ENCODE results near the gene MRPS27.

MRPS27 gene

DNA sequence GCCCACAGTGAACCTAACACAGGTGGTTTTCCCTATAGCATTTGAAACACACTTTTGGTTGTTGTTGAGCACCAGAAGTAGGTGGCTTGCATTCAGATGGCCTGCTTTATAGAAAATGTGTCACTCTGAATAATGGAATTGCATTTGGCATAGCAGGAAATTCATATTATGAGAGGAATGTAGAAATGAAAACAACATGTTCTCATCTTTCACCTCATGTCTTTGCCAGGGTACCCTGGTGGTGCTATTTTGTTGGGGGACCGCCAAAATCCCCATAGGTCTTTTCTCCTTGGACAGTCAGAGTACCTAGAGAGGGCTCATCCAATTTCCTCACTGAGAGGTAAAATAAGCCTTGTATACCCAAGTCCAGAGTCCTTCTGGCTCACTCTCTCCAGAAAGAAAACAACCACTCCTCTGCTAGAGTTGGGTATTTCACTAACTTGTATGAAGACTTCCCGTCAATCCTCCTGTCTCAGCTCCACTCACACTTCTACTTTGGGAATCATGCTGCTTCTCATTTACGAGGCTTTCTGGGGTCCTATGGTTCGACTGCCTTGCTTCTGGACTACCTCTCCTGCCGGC is 67.4 kb downstream of the MRPS27 start:
- no peak for DNase-seq

DNA sequence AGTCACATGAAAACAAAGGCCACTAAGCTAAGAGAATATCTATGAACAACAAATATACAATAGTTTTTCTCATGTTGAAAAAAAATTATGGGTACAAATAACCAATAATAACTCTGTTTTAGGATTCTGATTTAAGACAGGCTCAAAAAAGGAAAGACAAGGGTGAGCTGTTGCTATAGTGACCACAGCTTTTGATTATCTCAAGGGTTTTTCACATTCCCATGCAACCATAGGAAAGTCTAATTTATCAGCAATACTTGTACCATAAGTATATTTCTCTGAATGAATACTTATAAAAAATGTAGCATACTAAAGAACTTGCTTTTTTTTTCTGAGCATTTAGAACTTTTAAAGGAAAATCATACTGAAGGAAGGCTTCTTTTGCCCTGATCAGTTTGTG is 68.0 kb downstream of the MRPS27 start:
- no peak for DNase-seq

DNA sequence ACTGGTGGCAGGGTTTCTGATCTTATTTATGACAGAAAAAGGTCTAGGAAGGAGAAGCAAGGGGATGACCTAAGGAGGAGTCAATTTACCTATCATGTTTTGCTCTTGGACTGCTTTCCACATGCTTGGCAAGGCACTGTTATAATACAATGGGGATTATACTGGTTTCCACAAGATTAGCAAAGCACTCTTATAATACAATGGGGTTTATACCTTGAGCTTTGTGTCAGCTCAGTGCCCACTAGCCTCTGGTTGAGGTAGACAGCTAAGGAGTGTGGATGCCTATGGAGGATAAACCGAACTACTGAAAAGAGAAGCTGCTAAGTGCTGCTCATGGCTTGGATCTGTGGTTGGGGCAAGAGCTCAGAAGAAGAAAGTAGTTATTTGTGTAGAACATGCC is 68.7 kb downstream of the MRPS27 start:
- DNase-seq, result no peak

DNA sequence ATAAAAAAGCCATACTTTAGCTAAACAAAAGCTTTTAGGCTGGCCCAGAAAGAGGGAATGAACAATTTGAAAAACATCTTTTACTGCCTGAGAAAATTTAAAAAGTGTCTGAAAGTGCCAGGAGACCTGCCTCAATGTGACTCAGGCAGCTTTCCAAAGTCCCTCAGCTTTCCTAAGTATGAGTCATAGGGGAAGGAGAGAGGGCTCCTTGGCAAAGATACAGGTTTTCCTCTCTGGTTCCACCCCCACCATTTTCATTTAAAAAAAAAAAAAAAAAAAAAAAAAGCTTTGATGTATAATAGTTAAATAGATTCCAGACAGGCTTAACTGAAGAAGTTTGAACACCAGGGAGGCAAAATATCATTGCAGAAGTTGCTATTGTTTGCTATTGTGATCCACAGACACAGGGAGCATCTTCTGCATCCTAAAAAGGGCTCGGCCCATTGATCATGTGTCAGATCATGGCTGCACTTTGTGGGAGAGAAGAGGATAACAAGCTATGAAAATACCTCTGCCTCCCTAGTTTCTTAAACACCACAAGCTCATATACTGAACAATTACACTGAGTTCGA is 71.5 kb downstream of the MRPS27 start:
- no peak for DNase-seq

DNA sequence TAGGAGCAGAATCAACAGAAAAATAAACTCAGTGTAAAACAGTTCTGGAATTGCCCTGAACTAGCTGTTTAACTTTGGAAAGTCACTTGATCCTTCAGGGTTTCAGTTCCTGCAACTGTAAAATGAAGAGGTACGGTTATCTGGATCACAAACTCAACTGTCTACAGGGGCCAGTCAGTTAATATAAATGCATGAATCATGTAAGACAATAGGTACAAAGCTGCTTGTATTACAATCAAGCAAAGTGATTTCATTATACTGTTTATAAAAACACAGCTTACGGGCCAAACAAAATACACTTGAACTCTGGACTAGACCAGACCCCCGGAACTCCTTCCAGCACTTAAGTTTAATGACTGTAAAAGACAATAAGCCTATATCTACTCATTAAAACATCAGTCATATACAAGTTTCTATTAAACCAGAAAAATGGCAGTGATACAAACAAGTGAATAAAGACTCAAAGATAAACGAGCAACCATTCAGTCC is 73.0 kb downstream of the MRPS27 start:
- DNase-seq, result no peak

DNA sequence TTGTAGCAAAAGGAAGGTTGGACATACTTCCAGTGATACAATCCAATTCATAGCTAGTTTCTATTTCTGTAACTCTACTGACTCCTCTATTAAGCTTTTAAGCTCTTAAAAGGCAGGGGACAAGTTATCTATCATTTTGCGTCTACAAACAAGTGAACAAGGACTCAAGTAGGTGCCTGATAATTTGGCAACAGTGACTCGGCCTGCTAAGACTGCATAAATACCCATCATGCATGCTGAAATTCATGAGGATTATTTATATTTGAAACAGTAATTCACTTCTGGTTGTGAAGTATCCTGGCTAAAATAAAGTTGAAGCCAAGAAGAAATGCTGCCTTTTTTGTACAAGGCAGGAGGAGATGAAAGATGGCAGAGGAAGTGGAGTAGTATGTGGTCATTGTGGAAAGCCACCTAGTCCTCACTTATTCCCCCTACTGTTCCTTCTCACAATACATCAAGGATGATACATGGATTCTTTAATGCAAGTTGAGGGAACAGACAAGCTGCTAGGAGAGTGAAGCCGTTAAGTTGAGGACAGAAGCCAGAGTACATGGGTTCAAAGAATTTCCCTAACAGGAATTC is 74.0 kb downstream of the MRPS27 start:
- no peak for DNase-seq

DNA sequence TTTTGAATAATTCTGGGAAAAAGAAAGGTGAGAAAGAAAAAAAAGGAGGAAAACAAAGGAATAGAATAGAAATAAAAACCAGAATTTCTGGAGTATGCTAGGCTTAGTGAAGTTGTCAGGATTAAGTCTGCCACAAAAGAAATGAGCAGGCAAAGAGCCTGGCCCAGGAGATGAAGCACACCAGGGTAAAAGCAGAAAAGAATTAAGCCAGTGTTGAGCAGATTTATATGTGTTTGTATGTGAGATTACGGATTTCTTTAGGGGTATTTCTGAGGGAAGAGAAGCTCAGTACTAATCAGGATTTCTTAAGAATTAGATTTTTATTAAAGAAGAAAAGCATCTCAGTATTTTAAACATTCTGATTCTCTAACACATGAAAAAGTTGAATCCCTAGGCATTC is 74.5 kb downstream of the MRPS27 start:
- no peak for DNase-seq

DNA sequence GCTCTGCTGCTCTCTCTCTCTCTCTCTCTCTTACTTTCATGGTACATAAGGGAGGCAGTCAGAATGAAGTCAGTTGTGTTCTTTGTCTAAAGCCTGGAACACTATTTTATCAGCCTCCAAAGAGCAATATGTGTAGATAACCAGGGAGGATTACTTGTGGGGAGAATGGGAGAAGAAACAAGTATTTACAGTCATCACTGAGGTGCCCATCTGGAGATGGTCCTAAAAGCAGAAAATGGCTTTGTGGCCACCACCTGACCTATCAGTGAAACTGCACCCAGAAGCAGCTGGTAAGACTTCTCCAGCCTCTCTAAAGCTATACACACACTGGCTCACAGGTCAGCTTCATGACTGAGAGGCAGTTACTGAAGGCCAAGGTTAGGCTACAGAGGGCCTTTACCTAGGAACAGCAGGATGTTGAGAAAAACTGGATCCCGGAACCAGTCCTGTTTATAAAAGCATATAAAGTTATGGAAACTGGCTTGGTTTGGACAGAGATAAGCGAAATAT is 75.1 kb downstream of the MRPS27 start:
- DNase-seq, result no peak

DNA sequence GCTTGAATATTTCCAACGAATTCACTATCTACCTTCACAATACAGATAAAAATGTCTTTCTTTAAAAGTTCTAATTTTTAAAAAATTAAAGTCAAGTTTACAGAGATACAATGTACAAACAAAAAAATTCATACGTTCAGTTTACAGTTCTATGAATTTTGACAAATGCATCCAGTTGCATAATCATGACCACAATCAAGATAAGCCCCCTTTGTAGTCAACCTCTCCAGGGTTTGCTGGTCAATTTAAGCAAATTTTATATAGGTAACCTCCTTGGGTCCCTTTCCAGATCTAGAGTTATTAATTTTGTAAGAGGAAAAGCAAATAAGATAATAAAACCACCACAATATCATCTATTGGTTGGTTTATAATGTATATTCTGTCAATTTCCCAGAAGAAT is 76.3 kb downstream of the MRPS27 start:
- DNase-seq, result no peak

DNA sequence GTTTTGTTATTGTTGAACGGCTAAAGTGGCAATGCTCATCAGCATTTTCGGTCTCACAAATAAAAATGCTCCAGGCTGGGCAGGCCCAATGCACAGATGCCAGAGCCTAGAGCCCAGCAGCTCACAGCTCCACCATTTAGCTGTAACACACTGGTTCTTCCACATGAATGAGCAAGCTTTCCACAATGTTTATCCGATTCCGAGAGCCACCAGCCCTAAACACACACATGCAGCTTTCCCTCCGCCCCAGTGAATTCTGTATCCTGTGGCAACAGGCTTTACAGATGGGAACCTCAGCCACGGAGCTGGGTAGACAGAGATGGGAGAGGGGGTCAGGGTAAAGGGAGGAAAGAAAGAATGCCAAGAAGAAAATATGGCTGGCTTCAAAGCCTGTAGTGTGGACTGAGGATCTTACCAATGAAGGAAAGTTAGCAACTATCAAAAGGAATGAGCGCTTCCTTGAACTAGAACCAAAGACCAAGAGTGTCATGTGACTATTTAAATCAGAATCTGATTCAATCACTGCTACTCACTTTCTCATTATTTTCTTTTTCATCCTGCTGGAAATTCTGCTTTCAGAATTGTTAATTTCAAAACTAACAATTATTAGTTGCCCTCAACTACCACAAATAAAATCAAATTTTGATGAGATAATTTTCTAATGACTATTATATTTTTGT is 77.1 kb downstream of the MRPS27 start:
- DNase-seq, result no peak

DNA sequence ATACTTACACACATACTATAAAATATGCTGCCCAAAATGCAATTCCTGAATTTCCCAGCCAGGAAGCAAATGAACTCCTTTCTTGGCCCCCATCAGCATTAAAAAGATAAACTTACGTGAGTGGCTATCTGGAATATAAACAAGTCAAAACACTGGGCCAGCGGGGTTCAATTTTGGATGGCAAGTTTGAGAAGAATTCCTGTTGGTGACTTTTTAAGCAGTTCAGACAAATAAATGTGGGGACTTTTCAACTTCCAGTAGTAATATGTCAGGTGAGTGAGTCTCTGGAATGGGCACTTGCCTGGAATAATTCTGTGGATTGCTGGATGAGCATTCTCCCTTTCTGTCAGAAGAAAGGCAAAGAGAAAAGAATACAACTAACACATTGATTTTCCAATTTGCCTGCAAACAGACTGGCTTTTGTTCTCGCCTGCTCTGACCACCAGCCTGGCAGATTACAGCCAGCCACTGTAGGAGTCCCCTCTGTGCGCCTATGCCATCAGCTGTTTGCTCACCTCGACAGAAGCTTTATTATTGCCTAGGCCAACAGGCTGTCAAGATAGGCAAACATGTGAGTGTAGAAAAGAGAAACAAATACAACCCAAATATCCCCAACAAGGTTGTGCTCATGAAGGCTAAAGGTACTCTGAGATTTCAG is 78.6 kb downstream of the MRPS27 start:
- DNase-seq, result no peak

DNA sequence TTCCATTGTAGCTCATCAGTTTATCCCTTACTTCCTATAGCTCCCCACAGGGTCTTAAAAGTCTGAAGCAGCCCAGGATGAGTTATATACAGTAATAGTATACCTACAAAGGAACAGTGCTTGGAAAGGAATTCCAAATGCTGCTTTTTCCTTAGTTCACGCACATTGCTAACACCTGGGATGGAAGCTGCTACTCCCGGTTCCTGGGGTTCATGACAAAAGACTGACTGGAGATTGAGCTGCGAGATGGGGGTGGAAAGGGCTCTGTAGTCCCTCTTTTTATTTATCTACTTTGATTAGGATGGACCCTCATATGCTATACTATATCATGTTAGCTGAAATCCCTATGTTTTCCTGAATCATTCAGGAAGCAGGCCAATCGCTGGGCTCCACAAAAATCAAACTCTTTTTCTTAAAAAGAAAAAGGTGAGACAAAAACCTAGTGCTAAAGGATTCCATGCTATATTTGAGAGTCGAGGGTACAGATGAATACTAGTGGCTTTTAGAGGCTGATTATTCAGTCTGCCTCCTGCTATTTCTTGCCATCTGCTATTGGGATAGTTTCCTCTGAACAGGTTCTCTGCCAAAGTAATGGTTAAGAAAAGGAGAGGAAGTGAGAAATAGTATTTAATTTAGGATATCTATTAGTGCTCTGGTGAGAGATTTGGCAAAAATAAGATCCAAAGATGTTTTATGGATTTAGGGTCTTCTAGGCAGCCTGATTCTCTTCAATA is 81.2 kb downstream of the MRPS27 start:
- no peak for DNase-seq

DNA sequence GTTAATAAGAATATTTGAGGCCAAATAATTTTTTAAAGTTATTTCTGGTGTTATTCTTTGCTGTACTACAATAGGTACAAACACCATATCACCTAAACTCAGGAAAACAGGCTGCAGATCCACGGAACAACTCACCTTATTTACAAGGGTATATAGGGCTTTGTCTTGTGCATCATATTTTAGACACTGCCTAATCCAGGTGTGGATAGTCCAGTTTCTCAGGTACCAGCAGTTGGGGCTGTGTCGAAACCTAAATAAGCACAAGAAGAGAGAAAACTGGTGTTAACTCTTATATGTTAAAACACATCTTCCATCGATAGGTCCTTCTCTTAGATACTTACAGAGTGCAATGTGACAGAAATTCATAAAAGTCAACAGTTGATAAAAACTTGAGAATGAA is 82.2 kb downstream of the MRPS27 start:
- DNase-seq, result no peak

DNA sequence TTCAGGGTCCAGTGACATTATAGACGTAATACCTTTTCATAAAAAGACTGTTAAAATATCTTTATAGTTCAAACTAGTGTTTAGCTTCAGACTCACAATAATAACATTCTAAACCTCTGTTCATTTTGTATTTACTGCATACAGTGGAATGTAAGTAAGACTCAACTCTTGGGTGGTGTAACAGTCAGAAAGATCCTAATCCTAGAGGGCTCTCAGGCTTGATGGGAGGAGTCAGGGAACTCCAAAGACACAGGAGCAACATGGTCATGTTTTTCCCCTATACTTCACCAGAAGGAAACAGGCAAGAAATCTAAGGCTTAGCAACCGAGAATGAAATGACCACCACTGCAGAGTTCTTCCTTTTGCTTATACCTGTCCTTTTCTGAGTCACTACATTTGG is 82.6 kb downstream of the MRPS27 start:
- no peak for DNase-seq

DNA sequence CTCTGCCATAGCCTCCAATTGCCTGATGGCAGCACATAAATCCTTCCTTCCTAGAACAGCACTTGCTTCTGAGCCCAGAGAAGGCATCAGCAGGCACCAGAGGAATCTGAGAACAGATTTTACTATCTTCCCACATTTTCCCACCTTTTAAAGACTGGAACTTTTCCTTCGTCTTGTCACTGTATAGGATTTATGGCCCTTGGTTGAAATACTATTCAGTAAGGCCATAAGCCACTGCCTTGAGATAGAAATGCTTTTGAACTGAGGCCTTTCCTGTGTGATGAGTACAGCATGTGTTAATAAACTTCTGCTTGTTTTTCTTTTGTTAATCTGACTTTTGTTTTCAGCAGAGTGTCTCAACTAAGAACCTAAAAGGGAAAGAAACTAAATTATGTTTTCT is 84.3 kb downstream of the MRPS27 start:
- DNase-seq, result no peak

DNA sequence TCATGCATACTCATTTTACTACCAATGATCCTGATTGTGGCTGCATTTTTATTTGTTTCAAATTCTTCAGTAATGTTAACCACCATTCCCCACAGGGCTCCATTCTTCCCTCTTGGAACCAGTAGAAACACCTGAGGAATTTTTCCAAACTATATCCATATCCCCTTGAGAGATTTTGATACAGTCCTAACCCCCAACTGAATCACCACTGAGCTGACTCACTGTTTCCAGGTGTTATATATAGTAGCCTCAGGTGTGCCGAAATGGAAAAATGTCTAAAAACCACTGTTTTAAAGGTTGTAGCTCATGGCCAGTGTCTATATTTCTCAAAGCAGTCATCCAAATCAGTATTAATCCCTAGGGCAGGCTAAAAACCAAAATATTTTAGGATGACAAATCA is 85.2 kb downstream of the MRPS27 start:
- no peak for DNase-seq

DNA sequence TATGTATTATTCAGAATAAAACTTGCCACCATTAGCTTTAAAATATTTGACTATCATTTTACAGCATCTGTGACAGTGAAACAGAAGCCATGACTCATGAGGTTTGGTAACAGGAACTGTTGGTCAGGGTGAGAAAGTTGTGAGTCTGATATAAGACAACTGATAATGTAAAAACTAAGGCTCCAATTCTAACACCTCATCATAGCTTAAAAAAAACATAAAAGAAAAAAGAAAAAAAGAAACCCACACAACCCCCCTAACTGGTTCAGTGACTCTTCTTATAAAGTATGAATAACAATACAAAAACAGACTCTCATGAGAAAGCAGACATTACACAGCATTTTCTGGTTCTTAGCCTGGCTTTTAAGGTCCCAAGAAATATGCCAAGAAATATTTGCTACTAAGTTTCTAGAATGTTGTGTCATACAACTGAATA is 85.8 kb downstream of the MRPS27 start:
- no peak for DNase-seq

DNA sequence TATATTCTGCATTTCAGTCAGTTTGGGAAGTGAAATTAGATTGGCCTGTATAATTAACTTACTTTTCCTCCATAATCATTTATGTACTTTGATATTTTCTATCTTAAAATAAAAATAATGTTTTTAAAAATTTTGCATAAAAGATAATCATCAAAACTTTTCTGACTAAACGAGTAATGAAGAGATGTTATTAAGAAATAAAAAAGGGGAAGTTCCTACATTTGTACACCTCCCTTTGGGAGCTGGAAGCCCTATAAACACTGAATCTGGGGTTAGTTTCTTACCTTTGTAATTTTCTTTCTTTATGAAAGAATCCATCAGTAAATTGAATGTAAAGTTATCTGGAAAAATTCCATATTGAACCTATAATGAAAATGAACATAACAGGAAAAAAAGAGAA is 86.2 kb downstream of the MRPS27 start:
- DNase-seq, result no peak

DNA sequence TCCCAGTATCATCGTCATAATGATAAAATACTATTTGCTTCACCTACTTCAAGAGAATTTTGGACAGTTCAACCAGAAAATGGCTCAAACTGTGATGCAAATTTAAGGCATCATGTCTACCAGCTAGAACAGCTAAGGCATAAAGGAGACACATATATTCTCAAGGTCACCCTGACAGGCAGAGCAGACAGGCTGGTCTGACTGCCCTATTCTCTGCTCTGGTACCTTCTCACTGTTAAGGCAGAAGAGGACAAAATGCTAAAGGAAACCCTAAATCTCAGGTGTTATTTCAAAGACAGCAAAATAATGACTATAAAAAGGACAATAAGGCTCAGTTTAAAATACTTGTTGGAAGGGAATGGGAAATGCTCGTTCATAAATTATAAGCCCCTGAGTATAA is 87.2 kb downstream of the MRPS27 start:
- no peak for DNase-seq

DNA sequence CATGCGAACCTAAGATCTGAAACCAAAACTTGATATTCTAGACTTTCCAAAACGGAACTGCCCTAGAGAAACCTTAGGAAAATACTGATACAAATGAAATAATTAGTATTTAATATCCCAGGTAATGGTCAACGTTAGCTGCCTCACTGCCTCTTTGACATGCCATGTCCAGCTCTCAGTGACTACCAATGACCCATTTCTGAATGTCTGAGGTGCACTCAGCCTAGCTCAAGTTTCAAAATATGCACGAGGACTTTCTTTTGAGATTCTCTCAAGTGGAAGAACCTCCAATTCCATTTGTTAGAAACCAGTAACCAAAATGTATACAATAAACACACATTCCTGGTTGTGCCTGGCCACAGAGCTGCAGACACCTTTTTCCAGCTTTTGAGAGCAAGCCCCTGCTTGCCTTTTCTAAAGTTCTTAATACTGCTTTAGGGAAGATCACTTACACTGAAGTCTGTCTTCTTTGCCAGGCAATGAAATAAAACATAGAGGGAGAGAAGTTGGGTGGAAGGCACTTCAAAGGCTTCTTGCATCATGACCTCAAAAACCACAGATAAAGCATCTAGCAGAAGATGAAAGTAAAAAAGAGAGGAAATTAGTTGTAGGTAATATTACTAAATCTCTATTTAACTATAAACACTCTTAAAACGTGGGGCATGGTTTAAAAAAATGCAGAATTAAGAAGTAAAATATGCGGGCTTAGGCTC is 87.9 kb downstream of the MRPS27 start:
- no peak for DNase-seq

DNA sequence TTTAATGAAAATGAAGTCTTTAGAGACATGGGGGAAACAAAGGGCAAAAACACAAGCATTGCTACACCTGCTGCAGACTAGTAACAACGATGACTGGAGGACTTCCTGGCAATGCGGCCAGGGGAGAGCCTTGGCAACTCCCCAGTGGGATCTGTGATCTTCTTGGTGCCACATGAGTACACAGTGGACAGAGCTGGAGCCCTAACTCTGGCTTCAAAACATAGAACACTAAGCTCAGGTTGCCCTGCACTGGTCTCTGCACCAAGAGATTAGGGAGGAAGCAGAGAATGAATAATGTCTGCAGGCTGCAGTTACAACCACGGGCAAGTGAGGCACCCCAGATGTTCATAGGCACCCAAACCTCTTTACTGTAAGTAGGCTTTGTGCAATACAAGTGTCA is 91.1 kb downstream of the MRPS27 start:
- DNase-seq, result no peak

DNA sequence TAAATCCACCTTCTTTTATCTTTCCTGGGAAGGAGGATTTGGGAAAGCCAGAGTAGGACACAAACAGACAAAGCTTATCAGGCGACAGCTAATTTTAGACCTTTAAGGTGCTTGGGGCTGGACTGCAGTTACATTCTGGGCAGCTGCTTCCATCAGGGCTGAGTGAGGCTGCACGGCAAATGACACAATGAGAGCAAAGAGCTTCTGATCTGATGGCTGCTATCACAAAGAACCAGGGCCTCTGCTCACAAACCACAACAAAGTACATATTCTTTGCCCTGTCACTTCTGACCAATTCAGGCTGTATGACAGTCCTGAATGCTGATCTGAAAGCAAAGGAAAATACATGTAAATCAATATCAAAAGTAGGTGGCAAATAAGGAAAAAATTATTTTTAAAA is 93.1 kb downstream of the MRPS27 start:
- DNase-seq, result no peak

Data from stimulated activated CD4-positive, alpha-beta T cell treated with anti-CD3 and anti-CD28 coated beads, Interleukin-12 subunit alpha, Interleukin-12 subunit beta, amount 100 ng/mL, for 4 hours (primary cell).